Activated CD8-positive, alpha-beta memory T cell treated with anti-CD3 and anti-CD28 coated beads for 24 hours (primary cell): Measurements from ENCODE around the gene KCNA5.

Experiments
- DNase-seq: peaks from one replicate; pipeline ENCODE4 v3.0.0-alpha.2; 2020

KCNA5 gene

DNA sequence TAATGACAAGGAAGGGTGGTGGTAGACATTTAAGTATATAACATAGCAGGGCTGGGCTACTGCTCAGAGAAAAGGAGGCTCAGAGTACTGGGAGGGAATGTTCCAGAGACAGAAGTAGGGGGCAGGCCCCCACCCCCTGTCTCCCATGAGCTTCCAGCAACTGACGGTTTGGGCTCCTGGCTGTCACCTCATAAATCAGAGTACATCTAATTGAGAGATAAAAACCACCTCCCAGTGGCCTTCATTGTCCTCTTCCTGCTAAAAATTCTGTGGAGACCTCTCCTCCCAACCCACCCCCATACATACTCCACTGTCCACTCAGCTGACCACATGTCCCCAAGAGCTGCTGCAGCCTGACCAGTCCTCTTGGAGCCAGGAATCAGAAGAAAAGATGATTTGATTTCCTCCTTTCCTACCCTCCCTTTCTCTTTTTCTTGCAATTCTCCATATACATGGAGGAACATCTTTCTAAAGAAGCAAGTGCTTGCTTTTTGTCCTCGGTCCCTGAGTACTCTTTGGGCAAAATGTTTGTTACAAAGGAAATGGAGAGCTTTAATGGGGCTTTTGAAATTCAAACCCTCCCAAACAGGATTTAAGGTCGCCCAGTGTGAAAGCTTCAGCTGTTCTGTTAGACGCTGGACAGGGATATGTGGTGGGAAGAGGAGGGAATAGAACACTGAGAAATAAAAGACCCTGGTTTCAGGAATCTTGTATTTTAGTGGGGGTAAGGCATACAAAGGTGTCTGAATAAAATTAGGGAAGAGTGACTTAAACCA, 16.4 kb upstream of the KCNA5 start:
- DNase-seq: no peak

- DNase-seq: no peak
Observed at GRCh38 chr12:5030066-5030465, 13.6 kb upstream of the KCNA5 start.

DNA sequence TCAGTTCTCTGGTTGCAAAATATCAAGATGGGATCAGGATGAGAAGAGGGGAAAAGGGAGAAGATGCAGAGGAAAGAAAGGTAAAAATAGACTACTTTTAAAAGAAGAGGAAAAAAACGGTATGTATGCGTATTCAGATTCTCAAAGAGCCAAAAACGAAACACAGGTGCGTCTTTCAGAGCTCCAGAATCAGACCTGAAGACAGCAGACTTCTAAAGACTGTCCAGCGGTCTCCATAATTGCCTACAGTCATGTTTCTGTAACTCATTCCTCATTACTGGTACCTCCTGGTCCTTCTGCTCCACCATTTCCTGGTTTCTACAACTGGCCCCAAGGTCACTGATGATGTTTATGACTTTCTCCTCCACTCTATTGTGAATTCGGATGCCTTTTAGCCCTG, 12.4 kb upstream of the KCNA5 start:
- no peak for DNase-seq

GRCh38 chr12:5031958-5032357, 11.7 kb upstream of the KCNA5 start:
- no peak for DNase-seq

- no peak for DNase-seq
Observed at GRCh38 chr12:5032821-5033220, 10.9 kb upstream of the KCNA5 start.

- DNase-seq: no peak
Observed at GRCh38 chr12:5033883-5034282, 9.8 kb upstream of the KCNA5 start.

DNA sequence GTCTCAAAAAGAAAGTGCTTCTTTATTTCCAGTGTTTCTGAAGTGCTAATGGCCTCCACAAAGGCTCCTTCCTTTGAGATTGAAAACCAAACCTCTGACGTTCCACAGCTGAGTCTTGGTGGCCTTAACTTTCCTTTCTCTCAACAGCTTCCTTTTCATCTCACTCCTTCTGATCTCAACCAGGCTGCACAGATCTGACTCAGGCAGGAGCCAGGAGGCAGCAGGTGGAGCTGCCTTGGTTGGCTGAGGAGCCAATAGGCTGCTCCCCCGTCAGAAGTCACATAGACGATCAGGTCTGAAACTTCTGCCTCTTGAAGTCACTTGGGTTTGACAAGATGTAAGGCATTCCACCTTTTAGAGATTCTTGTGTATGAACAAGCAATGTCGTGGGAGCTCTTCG, 9.1 kb upstream of the KCNA5 start:
- no peak for DNase-seq

DNA sequence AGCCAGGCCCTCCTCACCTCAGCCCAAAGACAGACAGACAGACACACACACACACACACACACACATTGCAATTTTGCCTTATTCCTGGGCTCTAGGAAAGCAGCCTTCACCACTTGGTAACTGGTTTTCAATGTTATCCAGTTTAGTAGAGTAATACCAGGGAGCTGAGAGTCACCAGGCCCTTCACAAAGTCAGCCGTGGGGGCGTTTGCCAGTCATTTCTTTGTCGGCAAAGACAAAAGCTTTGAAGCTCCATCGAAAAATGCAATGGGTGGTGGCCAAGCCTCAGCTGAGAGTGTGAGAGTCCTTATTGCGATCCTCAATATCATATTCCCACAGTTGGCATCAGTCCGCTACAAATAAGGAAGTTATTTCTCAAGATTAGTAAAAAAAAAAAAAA, 8.1 kb upstream of the KCNA5 start:
- no peak for DNase-seq

DNA sequence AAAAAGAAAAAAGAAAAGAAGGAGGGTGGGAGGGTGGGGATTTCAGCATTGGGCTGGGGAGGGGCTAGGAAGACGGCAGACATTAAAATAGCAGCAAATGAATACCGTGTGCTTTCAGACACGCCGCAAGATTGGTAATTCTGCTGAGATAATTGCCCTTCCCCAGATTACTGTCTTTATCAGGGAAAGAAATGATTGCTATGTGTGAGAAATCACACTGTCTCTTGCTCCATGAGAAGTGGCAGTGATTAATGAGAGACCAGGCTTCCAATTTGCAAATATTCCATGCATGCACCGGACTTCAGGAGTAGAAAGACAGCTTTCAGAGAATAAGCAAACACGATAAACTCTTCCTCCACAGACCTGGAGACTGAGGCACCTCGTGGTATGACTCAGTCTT, 7.6 kb upstream of the KCNA5 start:
- no peak for DNase-seq

DNA sequence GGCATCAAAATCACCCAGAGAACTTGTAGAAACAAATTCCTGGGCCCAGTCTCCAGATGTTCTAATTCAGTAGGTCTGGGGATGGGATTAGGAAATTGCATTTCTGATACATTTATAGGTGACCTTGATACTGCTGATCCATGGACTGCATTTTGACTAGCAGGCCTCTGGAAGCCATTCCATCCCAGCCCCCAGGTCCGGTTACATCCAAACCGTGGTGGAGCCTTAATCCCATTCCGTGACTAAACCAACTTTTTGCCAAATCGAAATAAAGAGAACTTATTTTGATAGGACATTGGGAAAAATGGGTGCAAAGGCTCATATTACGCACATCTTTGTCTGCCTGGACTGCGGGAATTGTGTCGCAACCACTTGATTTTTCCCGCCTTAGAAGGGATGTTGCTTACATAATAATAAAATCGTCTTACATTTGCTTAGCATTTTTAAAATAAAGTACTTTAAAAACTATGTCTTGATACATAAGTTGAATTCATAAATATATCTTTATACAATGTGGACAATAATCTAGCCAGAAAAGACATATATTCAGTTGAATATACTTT, 5.8 kb upstream of the KCNA5 start:
- DNase-seq: no peak

DNA sequence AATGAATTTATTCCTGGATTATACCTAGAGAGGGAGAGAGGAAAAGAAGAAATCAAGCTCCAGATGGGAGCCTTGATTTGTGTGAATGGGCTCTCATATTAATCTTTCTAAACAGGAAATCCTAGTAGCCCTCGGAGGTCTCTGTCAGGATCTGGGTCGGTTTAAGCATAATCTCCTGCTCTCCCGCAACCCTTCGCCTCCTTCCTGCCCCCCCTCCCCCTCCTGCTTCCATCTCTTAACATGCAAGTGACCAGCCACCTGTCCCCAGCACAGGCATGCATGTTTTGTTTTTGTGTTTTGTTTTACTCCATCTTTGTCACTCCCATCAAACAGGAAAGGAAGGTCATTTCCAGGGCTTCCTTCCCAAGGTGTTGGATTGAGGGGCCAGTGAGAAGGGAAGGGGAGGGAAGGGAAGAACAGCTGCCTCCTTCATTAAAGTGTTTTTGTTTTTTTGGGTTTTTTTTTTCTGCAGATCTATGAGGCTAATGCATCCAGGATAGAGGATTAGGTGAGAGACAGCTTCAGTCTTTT, 4.8 kb upstream of the KCNA5 start:
- DNase-seq: no peak

DNA sequence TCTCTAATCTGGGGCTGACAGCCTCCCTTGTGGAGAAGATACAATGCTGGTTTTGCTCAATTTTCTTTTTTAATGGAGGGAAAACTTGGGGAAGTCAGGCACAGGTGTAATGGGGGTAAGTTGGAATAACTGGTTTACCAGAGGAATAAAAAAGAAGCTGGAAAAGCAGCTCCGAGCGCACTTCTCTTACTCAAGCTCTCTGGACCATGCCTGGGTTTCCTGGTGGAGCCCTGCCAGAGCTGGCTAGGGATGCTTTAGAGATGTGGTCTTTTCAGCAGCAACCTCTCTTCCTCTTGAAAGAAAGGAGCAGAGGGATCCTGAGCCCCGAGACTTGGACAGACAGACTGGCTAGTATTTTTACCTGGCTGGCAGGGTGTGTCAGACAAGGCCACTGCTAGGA, 3.9 kb upstream of the KCNA5 start:
- no peak for DNase-seq

GRCh38 chr12:5040368-5040767, 3.3 kb upstream of the KCNA5 start:
- no peak for DNase-seq

- no peak for DNase-seq
Observed at GRCh38 chr12:5044420-5045295, 979 bp downstream of the KCNA5 start.

- no peak for DNase-seq
Observed at GRCh38 chr12:5047094-5047493, 3.4 kb downstream of the KCNA5 start.

DNA sequence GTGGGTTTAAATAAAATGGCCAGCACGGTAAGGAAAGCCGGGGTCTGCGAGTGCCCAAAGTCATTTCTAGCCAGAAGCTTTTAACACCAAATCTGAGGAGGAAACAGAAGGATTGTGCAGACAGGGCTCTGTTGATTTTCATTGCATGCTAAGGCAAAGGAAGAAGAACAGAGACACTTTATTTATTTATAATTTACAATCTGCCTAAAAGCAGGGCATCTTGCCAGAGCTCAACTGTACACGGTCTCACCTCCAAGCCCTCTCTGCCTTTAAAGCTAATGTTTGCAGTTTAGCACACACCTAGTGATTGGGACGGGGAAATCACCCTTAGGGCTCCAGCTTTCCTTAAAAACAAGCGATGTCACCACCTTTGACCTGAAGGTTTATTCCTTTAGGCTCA, 4.0 kb downstream of the KCNA5 start:
- no peak for DNase-seq

- DNase-seq: no peak
Observed at GRCh38 chr12:5050542-5050941, 6.9 kb downstream of the KCNA5 start.

GRCh38 chr12:5051334-5051733, 7.7 kb downstream of the KCNA5 start:
- DNase-seq: no peak

GRCh38 chr12:5051913-5052312, 8.2 kb downstream of the KCNA5 start:
- no peak for DNase-seq

DNA sequence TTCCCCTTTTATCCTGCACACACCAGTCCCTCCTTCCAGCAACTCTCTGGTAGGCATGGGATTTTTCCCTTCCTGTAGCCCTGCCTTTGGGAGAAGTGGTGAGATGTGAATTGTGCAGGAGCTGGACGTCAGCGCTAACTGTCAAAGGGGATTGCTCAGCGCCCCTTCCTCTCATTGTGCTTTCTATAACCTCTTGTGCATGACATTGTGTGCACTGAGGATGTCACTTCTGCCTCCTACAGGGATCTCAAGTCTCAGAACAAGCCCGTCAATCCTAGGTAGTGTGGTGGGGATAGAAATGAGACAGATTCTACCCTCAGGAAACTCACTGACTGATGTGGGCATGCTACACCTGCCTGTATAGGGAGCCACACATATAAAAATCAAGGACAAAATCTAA, 8.7 kb downstream of the KCNA5 start:
- no peak for DNase-seq

GRCh38 chr12:5059358-5059757, 15.7 kb downstream of the KCNA5 start:
- no peak for DNase-seq

GRCh38 chr12:5060958-5061357, 17.3 kb downstream of the KCNA5 start:
- no peak for DNase-seq

GRCh38 chr12:5063149-5063548, 19.5 kb downstream of the KCNA5 start:
- no peak for DNase-seq
